ENCODE data around the gene ZRANB3.
"Not testable (repeated sequence)": the region's sequence is repeated elsewhere in the genome, so short reads cannot be mapped to it uniquely, and the experiment has no call there.

ZRANB3 gene

GRCh38 chr2:135105513-135106316 is 425.3 kb downstream of the ZRANB3 start:
- Mint-ChIP-seq H3K9me3 (peaks cover 14% of the 10 kb centered on the region), H3K36me3 (ENCODE audit: low read depth) (peaks cover 44% of the 10 kb centered on the region)
- not testable (repeated sequence) for H3K4me1 Mint-ChIP-seq, H3K27ac Mint-ChIP-seq, DNase-seq, H3K4me3 Mint-ChIP-seq, H3K27me3 Mint-ChIP-seq, ATAC-seq

- no peak overlapping the region for H3K4me3 Mint-ChIP-seq
- DNase-seq (no peak), ATAC-seq (no peak)
- no peak overlapping the region for H3K27ac Mint-ChIP-seq
- H3K27me3 Mint-ChIP-seq, result no peaks in the 10 kb centered on the region
- peaks cover 14% of the 10 kb centered on the region for H3K9me3 Mint-ChIP-seq
- peaks cover 39% of the 10 kb centered on the region for H3K36me3 Mint-ChIP-seq (ENCODE audit: low read depth)
- peaks cover 9% of the 10 kb centered on the region for H3K4me1 Mint-ChIP-seq
Measured at GRCh38 chr2:135103843-135104242, 427.2 kb downstream of the ZRANB3 start.

GRCh38 chr2:135099802-135100483 is 431.1 kb downstream of the ZRANB3 start:
- no peaks in the 10 kb centered on the region for H3K27me3 Mint-ChIP-seq
- peaks cover 35% of the 10 kb centered on the region for H3K36me3 Mint-ChIP-seq (ENCODE audit: low read depth)
- peaks cover 14% of the 10 kb centered on the region for H3K4me1 Mint-ChIP-seq
- peaks cover 14% of the 10 kb centered on the region for H3K9me3 Mint-ChIP-seq
- no peak overlapping the region for H3K4me3 Mint-ChIP-seq
- H3K27ac Mint-ChIP-seq, result peak overlapping the region; percentile 65
- ATAC-seq (no peak), DNase-seq (no peak)

- no peak for ATAC-seq
- Mint-ChIP-seq H3K4me3 (no peak overlapping the region), H3K27me3 (no peaks in the 10 kb centered on the region), H3K36me3 (ENCODE audit: low read depth) (peaks cover 27% of the 10 kb centered on the region), H3K27ac (no peak overlapping the region), H3K9me3 (peaks cover 5% of the 10 kb centered on the region), H3K4me1 (peaks cover 12% of the 10 kb centered on the region)
- DNase-seq, result no peak
Measured at GRCh38 chr2:135097532-135098231, 433.3 kb downstream of the ZRANB3 start.

DNA sequence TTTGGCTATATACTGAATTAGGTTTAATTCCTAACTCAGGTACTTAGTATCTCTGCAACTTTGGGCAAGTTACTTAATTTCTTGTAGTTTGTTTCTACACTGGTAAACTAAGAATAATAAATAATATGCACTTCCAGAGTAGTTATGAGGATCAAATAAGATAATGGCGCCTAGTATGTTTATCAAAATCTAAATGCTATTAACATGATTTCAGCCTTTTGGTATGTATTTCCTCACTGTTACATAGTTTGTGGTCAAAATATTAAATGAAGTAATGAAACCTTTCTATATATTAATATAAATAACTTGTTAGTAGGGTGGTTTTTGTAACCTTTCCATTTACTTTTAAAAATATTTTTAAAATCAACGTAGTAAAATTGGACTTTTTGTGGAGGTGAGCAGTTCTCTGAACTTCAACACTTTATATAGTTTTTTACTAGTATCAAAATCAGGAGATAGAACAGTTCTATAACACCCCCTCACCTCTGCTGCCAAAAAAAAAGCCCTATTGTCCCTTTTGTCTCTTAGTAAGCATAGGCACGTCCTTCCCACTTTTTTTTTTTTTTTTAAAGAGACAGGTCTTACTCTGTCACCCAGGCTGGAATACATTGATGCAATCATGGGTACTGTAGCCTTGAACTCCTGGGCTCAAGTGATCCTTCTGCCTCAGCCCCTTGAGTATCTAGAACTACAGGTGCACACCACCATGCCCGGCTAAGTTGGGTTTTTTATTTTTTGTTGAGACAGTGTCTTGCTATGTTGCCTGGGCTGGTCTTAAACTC is 434.2 kb downstream of the ZRANB3 start:
- ATAC-seq (no peak), DNase-seq (no peak)
- H3K4me3 Mint-ChIP-seq, result no peak overlapping the region
- no peaks in the 10 kb centered on the region for H3K27me3 Mint-ChIP-seq
- H3K27ac Mint-ChIP-seq, result no peak overlapping the region
- H3K9me3 Mint-ChIP-seq, result peaks cover 1% of the 10 kb centered on the region
- peaks cover 24% of the 10 kb centered on the region for H3K36me3 Mint-ChIP-seq (ENCODE audit: low read depth)
- H3K4me1 Mint-ChIP-seq, result peaks cover 12% of the 10 kb centered on the region

DNA sequence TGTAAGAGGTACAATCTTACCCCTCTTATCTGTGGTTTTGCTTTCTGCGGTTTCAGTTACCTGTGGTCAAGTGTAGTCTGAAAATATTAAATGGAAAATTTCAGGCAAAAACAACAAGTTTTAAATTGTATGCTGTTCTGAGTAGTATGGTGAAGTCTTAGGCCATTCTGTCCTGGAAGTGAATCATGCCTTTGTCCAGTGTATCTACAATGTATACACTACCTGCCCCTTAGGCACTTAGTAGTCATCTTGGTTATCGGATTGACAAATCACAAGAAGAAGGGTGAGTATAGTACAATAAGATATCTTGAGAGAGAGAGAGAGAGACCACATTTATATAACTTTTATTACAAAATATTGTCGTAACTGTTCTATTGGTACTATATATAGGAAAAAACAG is 435.4 kb downstream of the ZRANB3 start:
- H3K27me3 Mint-ChIP-seq, result no peaks in the 10 kb centered on the region
- H3K36me3 Mint-ChIP-seq (ENCODE audit: low read depth), result peaks cover 24% of the 10 kb centered on the region
- DNase-seq (no peak), ATAC-seq (no peak)
- H3K4me1 Mint-ChIP-seq, result peaks cover 12% of the 10 kb centered on the region
- no peaks in the 10 kb centered on the region for H3K9me3 Mint-ChIP-seq
- H3K27ac Mint-ChIP-seq, result no peak overlapping the region
- H3K4me3 Mint-ChIP-seq, result no peak overlapping the region

GRCh38 chr2:135094508-135094907 is 436.5 kb downstream of the ZRANB3 start:
- H3K9me3 Mint-ChIP-seq, result no peaks in the 10 kb centered on the region
- DNase-seq (no peak), ATAC-seq (no peak)
- no peaks in the 10 kb centered on the region for H3K27me3 Mint-ChIP-seq
- H3K4me3 Mint-ChIP-seq, result no peak overlapping the region
- H3K27ac Mint-ChIP-seq, result no peak overlapping the region
- peaks cover 8% of the 10 kb centered on the region for H3K4me1 Mint-ChIP-seq
- peaks cover 28% of the 10 kb centered on the region for H3K36me3 Mint-ChIP-seq (ENCODE audit: low read depth)

- Mint-ChIP-seq H3K4me3 (no peak overlapping the region), H3K4me1 (peaks cover 4% of the 10 kb centered on the region), H3K27me3 (no peaks in the 10 kb centered on the region), H3K36me3 (ENCODE audit: low read depth) (peaks cover 35% of the 10 kb centered on the region), H3K9me3 (peaks cover 7% of the 10 kb centered on the region), H3K27ac (no peak overlapping the region)
- ATAC-seq (no peak), DNase-seq (no peak)
Measured at GRCh38 chr2:135093670-135094330, 437.2 kb downstream of the ZRANB3 start.

DNA sequence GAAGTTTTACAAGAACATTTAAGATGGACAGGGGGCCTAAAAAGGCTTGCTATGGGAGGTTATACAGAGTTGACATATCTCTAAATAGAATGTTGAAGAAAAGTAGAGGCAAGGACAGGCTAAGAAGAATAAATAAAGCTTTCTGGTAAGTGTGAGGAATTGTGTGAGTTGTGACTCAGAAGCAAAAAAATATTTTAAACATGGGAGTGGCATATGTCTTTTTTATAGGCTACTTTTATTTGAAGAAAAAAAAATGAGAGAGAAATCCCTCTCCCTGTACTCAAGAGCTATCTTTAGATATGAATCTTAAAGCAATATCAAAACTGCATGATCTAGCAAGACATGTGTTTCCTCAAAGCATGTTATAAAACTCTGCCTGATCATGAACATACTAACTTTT is 437.8 kb downstream of the ZRANB3 start:
- H3K27me3 Mint-ChIP-seq, result no peaks in the 10 kb centered on the region
- H3K27ac Mint-ChIP-seq, result no peak overlapping the region
- no peak for DNase-seq
- no peak overlapping the region for H3K4me3 Mint-ChIP-seq
- peaks cover 37% of the 10 kb centered on the region for H3K36me3 Mint-ChIP-seq (ENCODE audit: low read depth)
- H3K4me1 Mint-ChIP-seq, result peaks cover 4% of the 10 kb centered on the region
- H3K9me3 Mint-ChIP-seq, result peaks cover 8% of the 10 kb centered on the region
- no peak for ATAC-seq

DNA sequence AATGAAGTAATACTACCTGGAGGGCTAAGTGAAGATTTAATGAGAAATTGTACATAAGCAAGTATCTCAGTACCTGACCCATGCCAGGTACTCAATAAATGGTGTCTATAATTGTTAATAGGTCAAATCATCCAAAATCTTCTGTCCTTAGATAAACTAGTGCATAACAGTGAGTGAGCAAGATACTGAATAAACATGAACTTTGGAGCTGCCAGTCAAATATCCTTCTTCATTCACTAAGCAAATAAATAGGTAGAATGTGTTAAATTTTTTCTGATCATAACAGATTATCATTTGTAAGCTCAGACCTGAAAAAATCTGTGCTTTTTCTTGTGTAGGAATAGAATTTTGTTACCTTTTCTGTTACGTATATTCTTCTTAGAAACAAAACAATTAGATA is 439.3 kb downstream of the ZRANB3 start:
- ATAC-seq, result no peak
- Mint-ChIP-seq H3K9me3 (peaks cover 21% of the 10 kb centered on the region), H3K36me3 (ENCODE audit: low read depth) (peaks cover 44% of the 10 kb centered on the region), H3K4me1 (peaks cover 7% of the 10 kb centered on the region), H3K27me3 (no peaks in the 10 kb centered on the region), H3K27ac (no peak overlapping the region), H3K4me3 (no peak overlapping the region)
- no peak for DNase-seq

- not testable (repeated sequence) for ATAC-seq, H3K4me3 Mint-ChIP-seq, H3K27me3 Mint-ChIP-seq, H3K27ac Mint-ChIP-seq, DNase-seq
- peaks cover 41% of the 10 kb centered on the region for H3K36me3 Mint-ChIP-seq (ENCODE audit: low read depth)
- H3K9me3 Mint-ChIP-seq, result peaks cover 22% of the 10 kb centered on the region
- peaks cover 17% of the 10 kb centered on the region for H3K4me1 Mint-ChIP-seq
Measured at GRCh38 chr2:135089597-135089996, 441.4 kb downstream of the ZRANB3 start.
